HG02678 (cell line): ENCODE measurements around the gene DNAH1.

ENCODE experiments used
- ATAC-seq: cut with Tn5 transposase; IDR thresholded peaks from one replicate; pipeline ENCODE4 v1.9.1; 2021; ENCODE audit warnings: mild to moderate bottlenecking, moderate library complexity; ENCODE audit not compliant: unreplicated experiment

Gene DNAH1

GRCh38 chr3:52355526-52355925 lies 39.4 kb downstream of the DNAH1 start:
- ATAC-seq = no peak

- no peak for ATAC-seq
These were observed 40.0 kb downstream of the DNAH1 start for GRCh38 chr3:52356126-52356525.

GRCh38 chr3:52357151-52358080 lies 41.3 kb downstream of the DNAH1 start:
- no peak for ATAC-seq

GRCh38 chr3:52358362-52358940 lies 42.3 kb downstream of the DNAH1 start:
- no peak for ATAC-seq

GRCh38 chr3:52359116-52359855 lies 43.2 kb downstream of the DNAH1 start:
- no peak for ATAC-seq

- no peak for ATAC-seq
These were observed 44.9 kb downstream of the DNAH1 start for GRCh38 chr3:52361011-52361410.

GRCh38 chr3:52361454-52361853 lies 45.3 kb downstream of the DNAH1 start:
- no peak for ATAC-seq

- ATAC-seq = no peak
These were observed 45.8 kb downstream of the DNAH1 start for GRCh38 chr3:52361898-52362297.

- ATAC-seq = no peak
These were observed 48.4 kb downstream of the DNAH1 start for GRCh38 chr3:52364322-52365035.

- no peak for ATAC-seq
These were observed 50.4 kb downstream of the DNAH1 start for GRCh38 chr3:52366527-52366926.

- ATAC-seq = no peak
These were observed 52.1 kb downstream of the DNAH1 start for GRCh38 chr3:52367891-52368880.

GRCh38 chr3:52370531-52370930 lies 54.4 kb downstream of the DNAH1 start:
- no peak for ATAC-seq

GRCh38 chr3:52372822-52373504 lies 56.8 kb downstream of the DNAH1 start:
- ATAC-seq = no peak

- ATAC-seq = no peak
These were observed 57.6 kb downstream of the DNAH1 start for GRCh38 chr3:52373676-52374075.

GRCh38 chr3:52374173-52374572 lies 58.1 kb downstream of the DNAH1 start:
- no peak for ATAC-seq

- no peak for ATAC-seq
These were observed 63.5 kb downstream of the DNAH1 start for GRCh38 chr3:52379610-52380009.

- ATAC-seq = no peak
These were observed 63.9 kb downstream of the DNAH1 start for GRCh38 chr3:52380023-52380422.

GRCh38 chr3:52381623-52382022 lies 65.5 kb downstream of the DNAH1 start:
- ATAC-seq = no peak

- no peak for ATAC-seq
These were observed 67.3 kb downstream of the DNAH1 start for GRCh38 chr3:52383446-52383845.
